Gastrocnemius medialis (tissue), 4 donors: ENCODE measurements around the gene LAMP1. TPM values are rescaled to one million over a fixed set of nuclear protein-coding genes. Genes with fewer than 3 reads are reported as not detected.

Experiments
- ATAC-seq, 2 donors: fragments of 150-250 bp; one replicate each; pipeline ENCODE4 v1.9.1; 2016
- DNase-seq, 2 donors: peaks; one replicate each; pipeline ENCODE4 v3.0.0-alpha.2; 2019
- H3K27ac ChIP-seq, 4 donors: fragments of 200-600 bp; sonication (generic); 1 replicate in 1 of 4; 2 replicates in 3 of 4; pipeline ENCODE4 v1.5.1; 2016 to 2018; ENCODE audit warnings: mild to moderate bottlenecking in 2 of 4, moderate library complexity in 1 of 4
- H3K27me3 ChIP-seq, 3 donors: fragments of 200-600 bp; sonication (generic) in 2 of 3; 1 replicate in 1 of 3; 2 replicates in 2 of 3; pipeline versions ENCODE4 v1.5.1 to v1.6.0; 2016 to 2019; ENCODE audit warnings: mild to moderate bottlenecking in 1 of 3, moderate library complexity in 1 of 3
- H3K36me3 ChIP-seq, 2 donors: fragments of 200-600 bp; sonication (generic) in 1 of 2; one replicate each; pipeline ENCODE4 v1.5.1; 2017 to 2018
- H3K4me1 ChIP-seq, 2 donors: fragments of 200-600 bp; sonication (generic) in 1 of 2; one replicate each; pipeline ENCODE4 v1.5.1; 2016 to 2017; ENCODE audit warnings: mild to moderate bottlenecking in 2 of 2
- H3K4me3 ChIP-seq, 4 donors: fragments of 200-600 bp; sonication (generic) in 3 of 4; 1 replicate in 1 of 4; 2 replicates in 3 of 4; pipeline ENCODE4 v1.5.1; 2016 to 2019; ENCODE audit warnings: mild to moderate bottlenecking in 2 of 4
- H3K9me3 ChIP-seq, 3 donors: fragments of 200-600 bp; sonication (generic) in 2 of 3; 1 replicate in 1 of 3; 2 replicates in 2 of 3; pipeline ENCODE4 v1.5.1; 2016 to 2019
- CTCF ChIP-seq, 5 experiments: fragments of 450-650 bp in 3 of 5; fragments of 200-600 bp in 2 of 5; sonication (generic) in 2 of 5; IDR thresholded peaks in 4 of 5; conservative IDR thresholded peaks in 1 of 5; 1 replicate in 4 of 5; 2 replicates in 1 of 5; pipeline ENCODE4 v1.5.1; 2016 to 2019; ENCODE audit warnings: antibody characterized with exemption in 5 of 5, mild to moderate bottlenecking in 3 of 5, moderate library complexity in 3 of 5
- POLR2A ChIP-seq, 2 donors: fragments of 450-650 bp; IDR thresholded peaks; one replicate each; pipeline ENCODE4 v1.6.1; 2017; ENCODE audit warnings: antibody characterized with exemption in 2 of 2, mild to moderate bottlenecking in 2 of 2, moderate library complexity in 2 of 2
- in situ Hi-C, 4 donors: fragments of 200-750 bp; cut with MboI; loops; one replicate each; pipeline versions ENCODE4 v1.15.0 to v1.8.0; 2017; ENCODE audit warnings: low sequenced_read_pairs in 4 of 4
- intact Hi-C: fragments of 100-400 bp; cut with DNase I; formaldehyde crosslinking; loops from one replicate; pipeline ENCODE4 v1.15.1; 2023; ENCODE audit warnings: low total_unique reads
- total RNA-seq, 4 donors: library from RNA; depleted of rRNA; stranded (reverse); fragments of >200 nt; gene quantifications; one replicate each; pipeline versions ENCODE4 v1.1.0 to v1.2.3, GENCODE V29; 2016

LAMP1 gene
- total RNA-seq, 4 donors from 2014 or later: 36.4 to 80.9 (median 66.9) TPM

- no peaks in the 10 kb centered on the region for H3K9me3 ChIP-seq
- H3K4me3 ChIP-seq: peak overlapping the region; percentile 42 to 69 (median 51)
- H3K27me3 ChIP-seq: no peaks in the 10 kb centered on the region
- DNase-seq: peak; percentile 34 to 78
- in situ Hi-C loops (loop anchor here in 3 of 4 donors (5.0 to 25.0 kb wide), 4 partner anchors 77 to 163 kb away; partner anchors contain the start of gene ADPRHL1 (in 1 of the 3)), intact Hi-C loops (loop anchor here (10.0 kb wide), 1 partner anchor 137 kb away; the partner anchor contains the start of gene PROZ)
- TF ChIP-seq CTCF (IDR thresholded peaks at IDR 0.05 in 4 of 5, conservative IDR thresholded peaks at IDR 0.05 in 1 of 5) (no peak), POLR2A (IDR thresholded peaks at IDR 0.05) (peak; percentile 10 to 64)
- H3K36me3 ChIP-seq: no peaks in the 10 kb centered on the region
- peaks cover 19 to 28% of the 10 kb centered on the region in 2 donors for H3K4me1 ChIP-seq
- H3K27ac ChIP-seq: peak overlapping the region; percentile 86 to 95 (median 88)
- peak; percentile 57 to 71 for ATAC-seq
Observed at GRCh38 chr13:113292021-113292862, 4.8 kb upstream of the LAMP1 start.

- ATAC-seq (no peak), DNase-seq (no peak)
- peak overlapping the region in 2 of 4 donors; percentile 88 to 95 for H3K27ac ChIP-seq
- no peaks in the 10 kb centered on the region for H3K27me3 ChIP-seq
- in situ Hi-C loops: loop anchor here in 3 of 4 donors (5.0 to 25.0 kb wide), 4 partner anchors 79 to 161 kb away; partner anchors contain the start of gene ADPRHL1 (in 1 of the 3)
- peaks cover 28 to 36% of the 10 kb centered on the region in 2 donors for H3K4me1 ChIP-seq
- TF ChIP-seq CTCF (IDR thresholded peaks at IDR 0.05 in 4 of 5, conservative IDR thresholded peaks at IDR 0.05 in 1 of 5) (no peak), POLR2A (IDR thresholded peaks at IDR 0.05) (no peak)
- intact Hi-C loops: loop anchor here (10.0 kb wide), 1 partner anchor 139 kb away; the partner anchor contains the start of gene PROZ
- H3K4me3 ChIP-seq: no peak overlapping the region
- H3K36me3 ChIP-seq: no peaks in the 10 kb centered on the region
- H3K9me3 ChIP-seq: no peaks in the 10 kb centered on the region
Observed at GRCh38 chr13:113293686-113294085, 3.4 kb upstream of the LAMP1 start.

GRCh38 chr13:113295776-113296175 is 1.3 kb upstream of the LAMP1 start:
- intact Hi-C loops: loop anchor here (2.0 to 10.0 kb wide), 4 partner anchors 97 to 195 kb away; partner anchors contain the start of genes ADPRHL1, DCUN1D2 and PROZ
- no peak for DNase-seq
- H3K9me3 ChIP-seq: no peaks in the 10 kb centered on the region
- in situ Hi-C loops: loop anchor here in 3 of 4 donors (10.0 to 25.0 kb wide), 3 partner anchors 81 to 159 kb away; partner anchors contain the start of gene ADPRHL1 (in 1 of the 3)
- H3K27me3 ChIP-seq: no peaks in the 10 kb centered on the region
- H3K4me1 ChIP-seq: peaks cover 42 to 57% of the 10 kb centered on the region in 2 donors
- H3K36me3 ChIP-seq: no peaks in the 10 kb centered on the region
- no peak for TF ChIP-seq POLR2A (IDR thresholded peaks at IDR 0.05)
- TF ChIP-seq CTCF (IDR thresholded peaks at IDR 0.05 in 4 of 5, conservative IDR thresholded peaks at IDR 0.05 in 1 of 5): no peak
- no peak for ATAC-seq
- no peak overlapping the region for H3K4me3 ChIP-seq
- peak overlapping the region; percentile 91 to 98 (median 94) for H3K27ac ChIP-seq

GRCh38 chr13:113297370-113298042 is 467 bp downstream of the LAMP1 start:
- in situ Hi-C loops (loop anchor here in 3 of 4 donors (10.0 to 25.0 kb wide), 3 partner anchors 83 to 157 kb away; partner anchors contain the start of gene ADPRHL1 (in 1 of the 3)), intact Hi-C loops (loop anchor here (1.0 to 10.0 kb wide), 5 partner anchors 81 to 193 kb away; partner anchors contain the start of genes ADPRHL1, DCUN1D2 and PROZ)

More at GRCh38 chr13:113297370-113298042, 467 bp downstream of the LAMP1 start:
- peak; percentile 6 to 16 for ATAC-seq
- peak overlapping the region; percentile 82 to 92 (median 88) for H3K4me3 ChIP-seq
- H3K27ac ChIP-seq: peak overlapping the region; percentile 91 to 98 (median 94)
- DNase-seq: no peak
- H3K9me3 ChIP-seq: no peaks in the 10 kb centered on the region
- H3K36me3 ChIP-seq: no peaks in the 10 kb centered on the region
- no peaks in the 10 kb centered on the region for H3K27me3 ChIP-seq
- peaks cover 35 to 49% of the 10 kb centered on the region in 2 donors for H3K4me1 ChIP-seq
- no peak for TF ChIP-seq CTCF (IDR thresholded peaks at IDR 0.05 in 4 of 5, conservative IDR thresholded peaks at IDR 0.05 in 1 of 5)
- no peak for TF ChIP-seq POLR2A (IDR thresholded peaks at IDR 0.05)
